Measurements from ENCODE around the gene ZBTB20. TPM values are rescaled to one million over a fixed set of nuclear protein-coding genes. Genes with fewer than 3 reads are reported as not detected.

ZBTB20 gene
- total and polyA plus RNA-seq, 10 of the 15 experiments (the other 5 are each of a cell fraction or from before 2014, with no cell fraction given) = 0.20 to 5.5 (median 2.2) TPM

DNA sequence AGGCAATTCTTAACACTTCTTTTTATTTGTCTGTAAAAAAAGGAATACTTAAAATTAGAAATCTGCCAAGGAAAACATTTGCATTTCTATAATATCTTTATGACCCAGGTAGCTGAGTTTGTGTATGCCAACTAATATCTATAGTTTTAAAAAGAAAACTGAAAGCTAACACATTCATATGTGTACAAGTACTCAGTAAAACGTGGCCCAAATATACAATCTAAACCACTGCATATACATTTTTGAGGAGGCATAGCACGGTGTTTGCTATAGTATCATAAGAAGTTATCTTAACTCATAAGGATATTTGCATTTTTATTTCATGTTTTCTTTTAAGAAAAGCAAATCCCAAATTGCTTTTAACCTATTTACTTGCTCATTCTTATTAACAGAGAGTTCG lies 172.7 kb downstream of the ZBTB20 start:
- BruUV-seq (replicated peaks) = no TSS peak
- FAIRE-seq = no peak
- CTCF ChIA-PET = interaction anchor here (0.7 to 1.3 kb wide), 2 partner anchors 12 to 144 kb away, joined by 3 read pairs; no protein-coding TSS in a partner anchor
- Histone ChIP-seq H3K4me1 (ENCODE audit: control insufficient read depth, insufficient read depth, low read length) (no peaks in the 10 kb centered on the region), H3K79me2 (ENCODE audit: control insufficient read depth, insufficient read depth, low read length) (no peaks in the 10 kb centered on the region), H2AFZ (ENCODE audit: control insufficient read depth, low read depth, low read length) (no peak overlapping the region), H3K27me3 (replicated peaks in 1 of 2; ENCODE audit: control insufficient read depth in 2 of 2, insufficient read depth in 2 of 2, low read length in 1 of 2) (no peaks in the 10 kb centered on the region), H3K4me3 (no peak overlapping the region), H3K27ac (ENCODE audit: control insufficient read depth, insufficient read depth) (no peak overlapping the region), H4K20me1 (ENCODE audit: control insufficient read depth, insufficient read depth) (no peaks in the 10 kb centered on the region), H3K4me2 (ENCODE audit: control insufficient read depth, insufficient read depth) (no peak overlapping the region), H3K9ac (ENCODE audit: control insufficient read depth, insufficient read depth, low read length) (no peak overlapping the region), H3K36me3 (ENCODE audit: control insufficient read depth in 2 of 2, insufficient read depth in 2 of 2, low read length in 1 of 2) (no peaks in the 10 kb centered on the region), H3K9me3 (replicated peaks; ENCODE audit: control insufficient read depth, insufficient read depth, low read length) (no peaks in the 10 kb centered on the region)
- peak; percentile 88 for ATAC-seq
- in situ Hi-C loops (cut with MboI) = no loop called here
- TF ChIP-seq, protein P1, sequence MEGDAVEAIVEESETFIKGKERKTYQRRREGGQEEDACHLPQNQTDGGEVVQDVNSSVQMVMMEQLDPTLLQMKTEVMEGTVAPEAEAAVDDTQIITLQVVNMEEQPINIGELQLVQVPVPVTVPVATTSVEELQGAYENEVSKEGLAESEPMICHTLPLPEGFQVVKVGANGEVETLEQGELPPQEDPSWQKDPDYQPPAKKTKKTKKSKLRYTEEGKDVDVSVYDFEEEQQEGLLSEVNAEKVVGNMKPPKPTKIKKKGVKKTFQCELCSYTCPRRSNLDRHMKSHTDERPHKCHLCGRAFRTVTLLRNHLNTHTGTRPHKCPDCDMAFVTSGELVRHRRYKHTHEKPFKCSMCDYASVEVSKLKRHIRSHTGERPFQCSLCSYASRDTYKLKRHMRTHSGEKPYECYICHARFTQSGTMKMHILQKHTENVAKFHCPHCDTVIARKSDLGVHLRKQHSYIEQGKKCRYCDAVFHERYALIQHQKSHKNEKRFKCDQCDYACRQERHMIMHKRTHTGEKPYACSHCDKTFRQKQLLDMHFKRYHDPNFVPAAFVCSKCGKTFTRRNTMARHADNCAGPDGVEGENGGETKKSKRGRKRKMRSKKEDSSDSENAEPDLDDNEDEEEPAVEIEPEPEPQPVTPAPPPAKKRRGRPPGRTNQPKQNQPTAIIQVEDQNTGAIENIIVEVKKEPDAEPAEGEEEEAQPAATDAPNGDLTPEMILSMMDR (IDR thresholded peaks at IDR 0.05 in 2 of 3, conservative IDR thresholded peaks at IDR 0.05 in 1 of 3; ENCODE audit: control insufficient read depth in 2 of 3, extremely low read depth in 1 of 3, insufficient read depth in 1 of 3, low read depth in 3 of 3, low read length in 3 of 3) = no peak
- peak; percentile 60; the same call in 1 of the 2 replicates for TF ChIP-seq NFIC (IDR thresholded peaks at IDR 0.05; ENCODE audit: low read depth, low read length)
- TF ChIP-seq, protein P2, sequence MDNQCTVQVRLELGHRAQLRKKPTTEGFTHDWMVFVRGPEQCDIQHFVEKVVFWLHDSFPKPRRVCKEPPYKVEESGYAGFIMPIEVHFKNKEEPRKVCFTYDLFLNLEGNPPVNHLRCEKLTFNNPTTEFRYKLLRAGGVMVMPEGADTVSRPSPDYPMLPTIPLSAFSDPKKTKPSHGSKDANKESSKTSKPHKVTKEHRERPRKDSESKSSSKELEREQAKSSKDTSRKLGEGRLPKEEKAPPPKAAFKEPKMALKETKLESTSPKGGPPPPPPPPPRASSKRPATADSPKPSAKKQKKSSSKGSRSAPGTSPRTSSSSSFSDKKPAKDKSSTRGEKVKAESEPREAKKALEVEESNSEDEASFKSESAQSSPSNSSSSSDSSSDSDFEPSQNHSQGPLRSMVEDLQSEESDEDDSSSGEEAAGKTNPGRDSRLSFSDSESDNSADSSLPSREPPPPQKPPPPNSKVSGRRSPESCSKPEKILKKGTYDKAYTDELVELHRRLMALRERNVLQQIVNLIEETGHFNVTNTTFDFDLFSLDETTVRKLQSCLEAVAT (IDR thresholded peaks at IDR 0.05) = no peak
- TF ChIP-seq TCF7 (IDR thresholded peaks at IDR 0.05; ENCODE audit: borderline replicate concordance) = no peak
- peak; percentile 47; the same call in 1 of the 2 replicates for TF ChIP-seq RUNX3 (IDR thresholded peaks at IDR 0.05; ENCODE audit: low read length)
- peak; percentile 87 for TF ChIP-seq JUNB (IDR thresholded peaks at IDR 0.05)
- TF ChIP-seq NR2F1 (conservative IDR thresholded peaks at IDR 0.05) = no peak
- TF ChIP-seq, protein P3, sequence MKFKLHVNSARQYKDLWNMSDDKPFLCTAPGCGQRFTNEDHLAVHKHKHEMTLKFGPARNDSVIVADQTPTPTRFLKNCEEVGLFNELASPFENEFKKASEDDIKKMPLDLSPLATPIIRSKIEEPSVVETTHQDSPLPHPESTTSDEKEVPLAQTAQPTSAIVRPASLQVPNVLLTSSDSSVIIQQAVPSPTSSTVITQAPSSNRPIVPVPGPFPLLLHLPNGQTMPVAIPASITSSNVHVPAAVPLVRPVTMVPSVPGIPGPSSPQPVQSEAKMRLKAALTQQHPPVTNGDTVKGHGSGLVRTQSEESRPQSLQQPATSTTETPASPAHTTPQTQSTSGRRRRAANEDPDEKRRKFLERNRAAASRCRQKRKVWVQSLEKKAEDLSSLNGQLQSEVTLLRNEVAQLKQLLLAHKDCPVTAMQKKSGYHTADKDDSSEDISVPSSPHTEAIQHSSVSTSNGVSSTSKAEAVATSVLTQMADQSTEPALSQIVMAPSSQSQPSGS (IDR thresholded peaks at IDR 0.05; ENCODE audit: low read length) = 0 out of 2 replicates have a peak, but pooled peaks have one; percentile 53
- TF ChIP-seq GATAD2B (conservative IDR thresholded peaks at IDR 0.05; ENCODE audit: low read depth) = no peak
- no peak for TF ChIP-seq MTA2 (IDR thresholded peaks at IDR 0.05; ENCODE audit: low read depth)
- 0 out of 4 replicates have a peak, but pooled peaks of 1 of the 2 experiments have one; percentile 41 for TF ChIP-seq EP300 (IDR thresholded peaks at IDR 0.05; ENCODE audit: borderline replicate concordance in 1 of 2, control insufficient read depth in 1 of 2, low read depth in 2 of 2, low read length in 2 of 2)
- TF ChIP-seq SMARCA5 (IDR thresholded peaks at IDR 0.05) = no peak
- SMC1A ChIA-PET (ENCODE audit: uncharacterized antibody, unreplicated experiment) = interaction anchor here (0.6 to 1.8 kb wide), 3 partner anchors 30 to 714 kb away, joined by 3 to 6 read pairs (median 3); no protein-coding TSS in a partner anchor
- POLR2A ChIA-PET = no interaction called here
- intact Hi-C loops (cut with micrococcal nuclease; ENCODE audit: unreplicated experiment) = no loop called here
- 35% methylated on average over 3 of the region's 3 CpGs for WGBS (ENCODE audit: insufficient coverage, insufficient replicate concordance, low lambda C conversion rate, missing lambda C conversion rate)
- RAD21 ChIA-PET (ENCODE audit: unreplicated experiment) = no interaction called here
- no peak for DNase-seq (ENCODE audit: low read depth, low spot score)
